Keratinocyte (primary cell): ENCODE measurements around the gene DDAH1.

Source experiments
- CTCF ChIP-seq, 3 experiments: IDR thresholded peaks in 1 of 3; conservative IDR thresholded peaks in 1 of 3; optimal IDR thresholded peaks in 1 of 3; 2 replicates in 2 of 3; 3 replicates in 1 of 3; pipeline versions ENCODE3 to v1.5.1; 2011; ENCODE audit warnings: low read length in 3 of 3, mild to moderate bottlenecking in 3 of 3, moderate library complexity in 2 of 3, control low read depth in 1 of 3, inconsistent platforms in 1 of 3; ENCODE audit not compliant: insufficient read depth in 2 of 3; ENCODE audit errors: extremely low read depth in 1 of 3
- EZH2 ChIP-seq: IDR thresholded peaks from one replicate; pipeline ENCODE4 v1.6.1; 2012; ENCODE audit warnings: inconsistent platforms, mild to moderate bottlenecking, low read length, moderate library complexity

GRCh38 chr1:85452948-85453347 is 12.0 kb downstream of the DDAH1 start:
- TF ChIP-seq CTCF (optimal IDR thresholded peaks at IDR 0.05 in 1 of 3, IDR thresholded peaks at IDR 0.05 in 1 of 3, conservative IDR thresholded peaks at IDR 0.05 in 1 of 3; ENCODE audit: extremely low read depth in 1 of 3, insufficient read depth in 2 of 3, low read length in 3 of 3) = no peak
- no peak for TF ChIP-seq EZH2
